ENCODE results near the gene CDHR3. TPM values are rescaled to one million over a fixed set of nuclear protein-coding genes. Genes with fewer than 3 reads are reported as not detected.

Gene CDHR3
- total and polyA plus RNA-seq, 10 of the 15 experiments (the other 5 are each of a cell fraction or from before 2014, with no cell fraction given): 0.06 to 0.11 TPM; not detected in 8

GRCh38 chr7:105987046-105987445 is 24.0 kb downstream of the CDHR3 start:
- no peak overlapping the region for H3K4me2 ChIP-seq (ENCODE audit: control insufficient read depth, insufficient read depth)
- H3K79me2 ChIP-seq (ENCODE audit: control insufficient read depth, insufficient read depth, low read length): no peaks in the 10 kb centered on the region
- no peak overlapping the region for H3K27ac ChIP-seq (ENCODE audit: control insufficient read depth, insufficient read depth)
- no peak for ATAC-seq
- no peaks in the 10 kb centered on the region for H3K4me1 ChIP-seq (ENCODE audit: control insufficient read depth, insufficient read depth, low read length)
- WGBS (ENCODE audit: insufficient coverage, insufficient replicate concordance, low lambda C conversion rate, missing lambda C conversion rate): 60% methylated on average over 2 of the region's 2 CpGs
- no peaks in the 10 kb centered on the region for H3K36me3 ChIP-seq (ENCODE audit: control insufficient read depth in 2 of 2, insufficient read depth in 2 of 2, low read length in 1 of 2)
- BruUV-seq (replicated peaks): no TSS peak
- DNase-seq (ENCODE audit: low read depth, low spot score): no peak
- no peaks in the 10 kb centered on the region for H3K9me3 ChIP-seq (replicated peaks; ENCODE audit: control insufficient read depth, insufficient read depth, low read length)
- no peaks in the 10 kb centered on the region for H4K20me1 ChIP-seq (ENCODE audit: control insufficient read depth, insufficient read depth)
- H2AFZ ChIP-seq (ENCODE audit: control insufficient read depth, low read depth, low read length): no peak overlapping the region
- intact Hi-C loops (cut with micrococcal nuclease; ENCODE audit: unreplicated experiment): no loop called here
- POLR2A ChIA-PET: no interaction called here
- TF ChIP-seq CBFB (IDR thresholded peaks at IDR 0.05; ENCODE audit: low read depth) (no peak), CREM (IDR thresholded peaks at IDR 0.05; ENCODE audit: low read depth) (no peak), RCOR1 (conservative IDR thresholded peaks at IDR 0.05; ENCODE audit: low read depth, low read length) (no peak), ZNF384 (IDR thresholded peaks at IDR 0.05; ENCODE audit: borderline replicate concordance, low read depth, low read length) (no peak), FOXM1 (IDR thresholded peaks at IDR 0.05; ENCODE audit: low read depth, low read length) (no peak), POU2F2 (IDR thresholded peaks at IDR 0.05; ENCODE audit: borderline replicate concordance, low read depth, low read length) (no peak), MEF2A (IDR thresholded peaks at IDR 0.05; ENCODE audit: insufficient read depth, low read depth, low read length) (no peak), SRF (IDR thresholded peaks at IDR 0.05; ENCODE audit: low read depth in 2 of 2, low read length in 2 of 2) (no peak), PBX3 (IDR thresholded peaks at IDR 0.05; ENCODE audit: insufficient replicate concordance, low read depth, low read length) (no peak), REST (IDR thresholded peaks at IDR 0.05; ENCODE audit: low read depth, low read length) (no peak), CHD1 (IDR thresholded peaks at IDR 0.05; ENCODE audit: low read depth, low read length) (no peak), SMAD1 (IDR thresholded peaks at IDR 0.05; ENCODE audit: low read depth, partially characterized antibody) (no peak), EP300 (IDR thresholded peaks at IDR 0.05; ENCODE audit: borderline replicate concordance in 1 of 2, control insufficient read depth in 1 of 2, low read depth in 2 of 2, low read length in 2 of 2) (no peak)
- in situ Hi-C loops (cut with MboI): no loop called here
- no peak for FAIRE-seq
- H3K9ac ChIP-seq (ENCODE audit: control insufficient read depth, insufficient read depth, low read length): no peak overlapping the region
- RAD21 ChIA-PET (ENCODE audit: unreplicated experiment): no interaction called here
- CTCF ChIA-PET: no interaction called here
- H3K4me3 ChIP-seq: no peak overlapping the region
- SMC1A ChIA-PET (ENCODE audit: uncharacterized antibody, unreplicated experiment): no interaction called here
- H3K27me3 ChIP-seq (replicated peaks in 1 of 2; ENCODE audit: control insufficient read depth in 2 of 2, insufficient read depth in 2 of 2, low read length in 1 of 2): peaks cover 0 to 2% of the 10 kb centered on the region in 2 experiments; a peak in 2 of 4 replicates

All from GM12878 (cell line).